ENCODE data around the gene THY1. TPM values are rescaled to one million over a fixed set of nuclear protein-coding genes. Genes with fewer than 3 reads are reported as not detected.

The THY1 gene
- total and polyA plus RNA-seq, 8 donors, result 28.7 to 130 (median 46.9) TPM

DNA sequence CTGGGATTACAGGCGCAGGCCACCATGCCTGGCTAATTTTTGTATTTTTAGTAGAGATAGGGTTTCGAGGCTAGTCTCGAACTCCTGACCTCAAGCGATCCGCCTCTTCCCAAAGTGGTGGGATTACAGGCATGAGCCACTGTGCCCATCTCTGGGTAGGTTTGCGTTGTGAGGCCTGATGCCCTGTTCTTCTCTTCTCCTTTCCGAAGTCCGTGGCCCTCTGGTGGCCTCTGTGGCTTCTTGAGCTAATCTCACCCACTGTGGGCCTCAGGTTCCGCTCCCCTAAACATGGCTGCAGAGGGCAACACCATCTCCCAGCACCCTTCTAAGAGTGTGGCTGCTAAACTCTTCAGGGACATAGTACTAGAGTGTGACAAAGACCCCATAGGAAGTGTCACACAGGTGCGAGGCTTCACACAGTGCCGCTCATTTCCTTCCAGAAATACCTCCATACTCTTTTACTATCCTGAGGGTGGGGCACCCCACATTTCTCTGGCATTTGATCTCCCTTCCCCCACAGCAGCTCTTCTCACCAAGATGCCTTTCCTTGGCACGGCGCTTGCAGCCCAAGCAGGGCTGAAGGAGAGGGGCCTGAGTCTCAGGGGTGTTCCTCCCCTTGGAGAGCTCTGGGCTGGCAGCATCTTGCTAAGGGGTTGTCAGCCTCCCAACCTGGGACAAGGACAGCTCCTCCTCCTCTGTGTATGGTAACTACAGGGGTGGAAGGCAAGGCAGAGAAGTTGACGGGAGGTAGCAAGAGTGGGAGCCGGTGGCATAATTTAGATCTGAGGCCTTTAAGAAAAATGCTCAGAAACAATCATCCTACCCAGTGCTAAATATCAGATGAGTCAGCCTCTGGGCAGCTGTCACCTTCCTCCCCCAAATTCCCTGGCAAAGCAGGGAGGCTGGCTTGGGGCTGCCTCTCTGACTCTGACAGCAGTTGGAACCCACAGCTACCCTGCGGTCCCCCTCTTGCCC lies 6.1 kb downstream of the THY1 start:
- TF ChIP-seq, protein P1, sequence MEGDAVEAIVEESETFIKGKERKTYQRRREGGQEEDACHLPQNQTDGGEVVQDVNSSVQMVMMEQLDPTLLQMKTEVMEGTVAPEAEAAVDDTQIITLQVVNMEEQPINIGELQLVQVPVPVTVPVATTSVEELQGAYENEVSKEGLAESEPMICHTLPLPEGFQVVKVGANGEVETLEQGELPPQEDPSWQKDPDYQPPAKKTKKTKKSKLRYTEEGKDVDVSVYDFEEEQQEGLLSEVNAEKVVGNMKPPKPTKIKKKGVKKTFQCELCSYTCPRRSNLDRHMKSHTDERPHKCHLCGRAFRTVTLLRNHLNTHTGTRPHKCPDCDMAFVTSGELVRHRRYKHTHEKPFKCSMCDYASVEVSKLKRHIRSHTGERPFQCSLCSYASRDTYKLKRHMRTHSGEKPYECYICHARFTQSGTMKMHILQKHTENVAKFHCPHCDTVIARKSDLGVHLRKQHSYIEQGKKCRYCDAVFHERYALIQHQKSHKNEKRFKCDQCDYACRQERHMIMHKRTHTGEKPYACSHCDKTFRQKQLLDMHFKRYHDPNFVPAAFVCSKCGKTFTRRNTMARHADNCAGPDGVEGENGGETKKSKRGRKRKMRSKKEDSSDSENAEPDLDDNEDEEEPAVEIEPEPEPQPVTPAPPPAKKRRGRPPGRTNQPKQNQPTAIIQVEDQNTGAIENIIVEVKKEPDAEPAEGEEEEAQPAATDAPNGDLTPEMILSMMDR (IDR thresholded peaks at IDR 0.05), result no peak
- no peak for DNase-seq
- ATAC-seq, result peak; percentile 15
- H3K27me3 ChIP-seq, result peaks cover 0 to 32% of the 10 kb centered on the region in 2 donors
- peaks cover 3 to 9% of the 10 kb centered on the region in 2 donors for H3K4me1 ChIP-seq
- no peak overlapping the region for H3K4me3 ChIP-seq
- H3K9me3 ChIP-seq, result no peaks in the 10 kb centered on the region
- intact Hi-C loops (cut with DNase I), result no loop called here
- H3K27ac ChIP-seq, result no peak overlapping the region
- no peaks in the 10 kb centered on the region for H3K36me3 ChIP-seq

DNA sequence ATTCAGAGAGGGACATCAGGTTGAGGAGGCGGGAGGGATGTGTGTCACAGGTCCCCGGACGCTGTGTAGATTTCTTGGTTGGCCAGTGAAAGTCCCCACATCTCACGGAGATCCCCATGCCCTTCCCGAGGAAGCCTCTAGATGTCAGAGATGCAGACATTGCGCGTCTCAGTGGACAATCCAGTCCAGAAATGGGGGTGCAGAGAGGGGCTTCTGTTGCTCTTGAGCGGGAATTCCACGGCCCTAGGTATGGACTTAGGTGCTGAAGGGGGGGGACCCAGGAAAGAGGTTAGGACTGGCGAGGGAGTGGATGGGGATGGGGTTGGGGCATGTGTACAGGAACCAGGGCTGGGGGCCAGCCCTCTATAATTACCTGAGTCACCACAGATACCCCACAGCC lies 7.0 kb downstream of the THY1 start:
- DNase-seq (no peak), ATAC-seq (no peak)
- no peak overlapping the region for H3K4me3 ChIP-seq
- peaks cover 0 to 8% of the 10 kb centered on the region in 2 donors for H3K4me1 ChIP-seq
- no peaks in the 10 kb centered on the region for H3K9me3 ChIP-seq
- TF ChIP-seq, protein P1 (IDR thresholded peaks at IDR 0.05), result no peak
- no peaks in the 10 kb centered on the region for H3K36me3 ChIP-seq
- no peak overlapping the region for H3K27ac ChIP-seq
- H3K27me3 ChIP-seq, result peaks cover 0 to 22% of the 10 kb centered on the region in 2 donors
- intact Hi-C loops (cut with DNase I), result no loop called here

DNA sequence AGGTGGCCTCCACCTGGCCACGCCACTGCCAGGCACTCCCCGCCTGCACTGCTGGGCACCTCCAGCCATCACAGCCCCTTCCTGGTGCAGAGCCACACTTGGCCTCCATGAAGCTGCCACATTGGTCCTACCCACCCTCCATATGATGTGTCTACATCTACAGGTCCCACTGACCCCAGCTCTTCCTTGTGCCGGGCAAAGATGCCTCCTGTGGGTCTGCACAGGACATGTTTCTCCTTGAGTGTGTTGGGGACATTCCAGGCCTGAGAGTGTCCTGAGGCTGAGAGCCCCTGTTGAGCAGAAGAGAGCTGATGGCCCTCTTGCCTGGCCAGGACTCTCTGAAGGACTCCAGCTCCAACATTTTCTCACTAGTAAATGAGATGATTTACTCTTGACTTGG lies 7.5 kb downstream of the THY1 start:
- intact Hi-C loops (cut with DNase I), result no loop called here
- Histone ChIP-seq H3K4me1 (peaks cover 0 to 5% of the 10 kb centered on the region in 2 donors), H3K27me3 (peaks cover 0 to 18% of the 10 kb centered on the region in 2 donors), H3K27ac (no peak overlapping the region), H3K4me3 (no peak overlapping the region), H3K9me3 (no peaks in the 10 kb centered on the region), H3K36me3 (no peaks in the 10 kb centered on the region)
- TF ChIP-seq, protein P1 (IDR thresholded peaks at IDR 0.05), result no peak
- DNase-seq (no peak), ATAC-seq (no peak)

DNA sequence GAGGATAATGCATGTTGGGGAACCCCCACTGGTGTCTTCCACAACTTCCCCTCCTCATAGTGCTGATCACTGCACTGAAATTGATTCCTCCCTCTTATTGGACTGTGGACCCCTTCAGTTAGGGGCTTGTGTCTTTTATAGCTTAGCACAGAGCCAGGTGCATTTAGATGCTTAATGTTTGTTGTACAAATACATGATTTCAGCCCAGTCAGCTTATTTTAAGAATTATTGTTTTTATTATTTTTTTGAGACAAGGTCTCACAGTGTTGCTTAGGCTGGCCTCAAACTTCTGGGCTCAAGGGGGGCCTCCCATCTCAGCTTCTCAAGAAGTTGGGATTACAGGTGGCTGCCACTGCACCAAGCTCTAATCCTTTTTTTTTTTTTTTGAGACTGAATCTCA lies 8.2 kb downstream of the THY1 start:
- Histone ChIP-seq H3K4me3 (no peak overlapping the region), H3K27ac (no peak overlapping the region), H3K9me3 (no peaks in the 10 kb centered on the region), H3K4me1 (peaks cover 0 to 5% of the 10 kb centered on the region in 2 donors), H3K36me3 (no peaks in the 10 kb centered on the region), H3K27me3 (peaks cover 0 to 10% of the 10 kb centered on the region in 2 donors)
- TF ChIP-seq, protein P1 (IDR thresholded peaks at IDR 0.05), result no peak
- ATAC-seq, result no peak
- intact Hi-C loops (cut with DNase I), result no loop called here
- no peak for DNase-seq

DNA sequence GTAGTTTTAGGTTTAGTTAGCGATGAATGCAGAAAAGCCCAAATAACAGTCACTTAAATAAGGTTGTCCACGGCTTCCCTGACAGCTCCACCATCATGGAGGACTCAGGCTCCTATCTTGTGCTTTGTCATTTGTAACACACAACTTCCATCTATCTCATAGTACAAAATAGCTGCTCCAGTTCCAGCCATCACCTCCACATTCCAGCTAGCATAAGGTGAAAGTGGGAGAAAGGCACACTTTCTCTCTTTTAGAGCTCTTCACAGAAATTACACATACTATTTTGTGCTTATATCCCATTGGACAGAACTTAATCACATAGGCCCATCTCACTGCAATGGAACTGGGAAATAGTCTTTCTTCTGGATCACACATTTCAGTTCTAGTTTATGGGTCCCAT lies 8.7 kb downstream of the THY1 start:
- Histone ChIP-seq H3K27ac (no peak overlapping the region), H3K9me3 (no peaks in the 10 kb centered on the region), H3K4me1 (peaks cover 0 to 5% of the 10 kb centered on the region in 2 donors), H3K4me3 (no peak overlapping the region), H3K27me3 (peaks cover 0 to 6% of the 10 kb centered on the region in 2 donors), H3K36me3 (no peaks in the 10 kb centered on the region)
- intact Hi-C loops (cut with DNase I), result no loop called here
- DNase-seq (no peak), ATAC-seq (no peak)
- TF ChIP-seq, protein P1 (IDR thresholded peaks at IDR 0.05), result no peak
